NCI-H146 (cell line): ENCODE measurements around the gene SHB.
A peak's percentile ranks its signal among the peaks of the same experiment; 100 is the strongest.

Experiments used
- DNase-seq: peaks from one replicate; lab custom pipeline; 2025; lab: John Stamatoyannopoulos, UW

Gene SHB

DNA sequence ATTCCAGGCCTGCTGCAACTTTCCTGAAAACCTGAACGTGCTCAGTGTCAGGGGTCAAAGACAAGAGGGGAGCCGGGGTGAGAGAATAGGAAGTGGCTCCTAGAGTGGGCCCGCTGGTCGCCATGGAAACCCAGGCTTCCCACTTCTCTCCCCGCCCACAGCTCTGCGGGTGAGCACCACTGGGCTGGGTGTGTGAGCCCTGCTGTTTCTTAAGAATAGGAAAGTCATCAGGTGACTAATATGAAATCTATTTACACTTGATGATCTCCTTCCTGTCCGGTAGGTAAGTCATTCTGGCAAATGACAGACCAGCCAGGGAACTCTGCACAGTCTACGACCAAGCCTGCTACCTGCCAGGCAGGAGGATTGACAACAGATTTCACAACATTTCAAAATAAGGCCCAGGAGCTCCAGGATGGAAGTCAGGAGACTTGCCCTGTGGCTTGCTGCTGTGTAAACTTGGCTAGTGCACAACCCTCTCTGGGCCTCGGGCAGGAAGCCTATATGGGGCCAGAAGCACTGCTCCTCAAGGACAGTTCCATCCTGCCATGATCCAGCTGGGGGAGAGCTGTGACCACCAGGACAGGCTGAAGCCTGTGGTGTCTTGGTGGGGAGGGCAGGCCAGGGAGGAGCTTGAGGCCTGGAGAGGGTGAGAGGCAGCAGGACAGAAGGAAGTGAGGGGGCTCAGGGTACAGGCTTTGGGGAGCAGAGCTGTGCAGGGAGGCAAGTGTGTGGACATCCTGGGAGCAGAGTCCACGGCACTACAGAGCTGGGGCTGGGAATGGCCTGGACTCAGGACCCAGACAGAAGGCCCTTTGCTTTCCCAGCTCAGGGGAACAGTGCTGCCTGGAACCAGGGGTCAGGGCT is 60.6 kb downstream of the SHB start:
- peak; percentile 94 for DNase-seq

- no peak for DNase-seq
Observed at GRCh38 chr9:38007016-38007415, 62.0 kb downstream of the SHB start.

DNA sequence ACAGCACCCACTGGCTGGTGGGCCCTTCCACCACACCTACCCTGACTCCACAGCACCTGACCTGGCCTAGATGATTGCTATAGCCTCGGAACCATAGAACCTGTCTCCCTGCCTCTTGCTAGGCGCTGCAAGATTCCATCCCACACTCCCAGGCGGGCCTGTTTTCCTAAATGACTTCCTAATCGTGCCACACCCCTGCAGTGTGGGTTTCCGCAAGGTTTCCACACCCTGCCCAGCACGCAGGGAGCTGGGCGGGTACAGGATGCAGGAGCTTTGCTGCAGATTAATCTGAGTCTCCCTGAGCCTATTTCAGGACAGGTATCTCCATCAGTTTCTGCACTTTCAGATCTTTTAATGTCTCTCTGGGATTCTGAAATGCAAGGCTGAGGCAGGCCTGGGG is 62.9 kb downstream of the SHB start:
- DNase-seq, result no peak

DNA sequence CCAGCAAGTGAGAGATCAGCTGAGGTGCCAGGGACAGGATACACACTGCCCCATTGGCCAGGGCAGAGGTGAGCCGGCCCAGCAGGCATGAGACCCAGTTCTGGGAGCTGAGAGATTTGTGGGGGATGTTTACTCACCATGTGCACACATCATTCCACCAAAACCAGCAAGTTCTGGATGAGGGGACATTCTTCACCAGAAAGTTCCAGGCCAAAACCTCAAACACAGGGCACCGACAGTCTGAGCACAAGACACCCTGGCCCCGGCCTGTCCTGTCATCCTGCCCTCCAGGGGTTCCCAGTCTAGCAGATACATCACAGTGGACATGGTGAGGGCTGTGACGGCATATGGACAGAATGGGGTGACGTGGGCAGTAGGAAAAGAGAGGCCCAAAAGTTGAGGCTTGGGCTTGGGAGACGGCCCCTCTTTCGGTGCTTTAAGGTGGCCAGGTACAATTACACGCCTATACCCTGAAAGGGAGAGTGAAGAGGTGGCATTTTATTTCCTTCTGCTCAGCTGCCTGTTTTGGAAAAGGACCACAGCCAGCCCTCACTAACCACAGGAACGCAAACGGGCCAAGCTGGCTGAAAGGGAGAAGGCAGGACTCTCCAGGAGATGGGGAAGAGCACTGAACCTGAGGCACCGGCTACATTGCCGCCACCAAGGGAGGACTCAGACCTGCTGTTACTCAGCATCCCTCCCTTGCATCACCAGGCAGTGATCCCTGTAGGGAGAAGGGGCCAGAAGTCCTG is 64.0 kb downstream of the SHB start:
- DNase-seq, result no peak

- no peak for DNase-seq
Observed at GRCh38 chr9:38003946-38004808, 64.8 kb downstream of the SHB start.

DNA sequence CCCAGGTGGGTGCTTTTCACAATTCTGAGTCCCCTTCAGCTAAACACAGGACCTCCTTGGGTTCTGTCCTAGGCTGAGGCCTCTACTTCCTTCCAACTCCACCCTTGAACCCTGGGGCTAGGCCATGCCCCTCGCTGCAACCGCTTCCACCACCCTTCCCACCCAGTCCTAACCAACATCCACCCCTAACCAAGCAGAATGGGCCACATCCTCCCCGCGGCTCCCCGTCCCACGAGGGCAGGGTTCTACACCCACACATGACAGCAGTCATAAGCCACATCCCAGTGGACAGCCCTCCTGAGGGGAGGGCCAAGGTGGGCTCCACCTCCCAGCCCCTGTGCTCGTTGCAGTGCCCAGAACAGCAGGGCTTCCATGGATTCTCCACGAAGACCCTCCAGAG is 65.8 kb downstream of the SHB start:
- no peak for DNase-seq

- no peak for DNase-seq
Observed at GRCh38 chr9:38001430-38001829, 67.6 kb downstream of the SHB start.

GRCh38 chr9:38000735-38001134 is 68.3 kb downstream of the SHB start:
- no peak for DNase-seq

- DNase-seq, result no peak
Observed at GRCh38 chr9:38000332-38000731, 68.7 kb downstream of the SHB start.

DNA sequence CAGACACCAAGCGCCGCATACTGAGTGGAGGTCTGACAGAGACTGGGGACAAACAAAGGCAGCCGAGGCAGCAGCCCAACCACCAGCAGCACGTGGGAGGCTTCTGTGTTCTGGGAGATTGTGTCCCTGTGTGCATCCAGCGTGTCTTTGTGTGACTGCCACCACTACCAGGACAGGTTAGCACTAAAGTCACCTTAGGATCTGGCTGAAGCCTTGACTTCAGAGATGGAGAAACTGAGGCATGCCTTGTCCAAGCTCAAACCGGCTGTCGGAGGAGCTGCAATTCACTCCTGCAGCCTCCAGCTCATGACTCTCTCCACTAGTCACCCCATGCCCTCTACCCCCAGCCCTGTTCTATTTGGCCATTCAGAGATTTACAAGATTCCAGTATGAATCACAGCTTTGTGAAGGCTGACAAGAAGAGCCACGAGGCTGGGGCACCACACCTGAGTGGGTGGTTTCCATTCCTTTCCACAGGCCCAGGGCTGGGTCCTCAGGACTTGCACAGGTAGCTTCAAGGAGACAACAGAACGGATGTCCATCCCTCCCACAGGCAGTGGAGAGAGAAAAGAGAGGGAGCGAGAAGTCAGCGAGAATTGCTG is 69.3 kb downstream of the SHB start:
- DNase-seq, result no peak

DNA sequence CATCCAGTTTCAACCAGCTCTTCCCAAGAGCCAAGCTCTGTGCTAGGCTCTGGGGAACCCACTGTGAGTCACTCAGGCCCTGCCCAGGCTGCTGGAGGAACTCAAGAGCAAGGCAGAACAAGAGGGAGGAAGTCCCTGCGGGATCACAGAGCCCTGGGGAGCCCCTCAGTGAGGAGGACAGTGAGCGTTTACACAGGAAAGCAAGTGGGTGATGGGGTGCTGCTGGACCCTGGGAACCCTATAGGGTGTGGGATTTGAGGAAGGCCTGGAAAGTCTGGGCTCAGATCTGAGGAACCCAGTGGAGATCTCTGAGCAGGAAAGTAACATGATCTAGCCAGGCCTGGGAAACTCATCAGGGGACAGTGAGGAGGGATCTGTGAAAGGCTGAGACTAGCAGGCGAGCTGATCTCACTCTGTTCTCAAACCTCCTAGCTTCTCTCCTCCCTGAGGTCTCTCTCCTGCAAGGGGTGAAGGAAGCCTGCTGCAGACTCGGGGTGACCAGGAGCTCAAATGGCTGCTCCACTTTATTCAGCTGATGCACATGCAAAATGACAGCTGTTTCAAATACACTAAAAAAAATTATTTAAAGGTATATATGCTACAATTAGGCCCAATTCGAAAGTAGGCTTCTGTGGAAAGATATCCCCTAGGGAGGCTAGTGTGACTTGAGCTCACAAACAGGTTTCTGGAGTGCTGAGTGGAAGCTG is 70.0 kb downstream of the SHB start:
- DNase-seq, result no peak

DNA sequence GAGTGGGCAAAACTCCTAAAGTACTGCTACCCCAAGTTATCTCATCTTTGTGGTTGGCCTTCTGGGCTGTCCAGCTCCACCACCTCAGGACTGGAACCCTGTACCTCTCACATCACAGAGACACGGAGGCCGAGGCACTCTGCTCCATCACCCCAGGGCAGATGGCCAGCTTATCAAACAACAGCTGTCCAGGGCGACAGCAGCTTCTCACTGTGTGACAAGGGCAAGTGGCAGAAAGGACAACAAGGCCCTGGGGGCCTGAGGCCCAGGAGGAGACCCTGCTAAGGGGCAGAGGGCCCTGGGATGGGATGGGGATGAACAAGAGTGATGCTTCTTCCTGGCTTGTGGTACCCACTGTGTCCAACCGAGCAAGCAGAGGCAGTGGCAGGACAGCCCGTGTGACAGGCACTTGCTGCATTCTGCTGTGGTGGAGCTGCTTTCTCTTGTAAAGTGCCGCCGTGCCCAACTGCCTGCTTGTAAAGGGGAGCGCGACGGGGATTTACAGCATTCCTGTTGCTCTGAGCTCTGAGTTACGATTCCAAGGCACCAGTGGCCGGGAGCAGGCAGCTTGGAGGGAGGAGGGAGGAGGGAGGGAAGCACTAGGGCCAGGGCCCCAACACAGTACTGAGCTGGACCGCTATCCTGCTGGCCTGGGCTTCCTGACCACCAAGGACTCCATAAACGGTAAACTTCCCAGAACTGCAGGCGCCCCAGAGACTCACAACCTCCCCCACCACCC is 71.2 kb downstream of the SHB start:
- no peak for DNase-seq

DNA sequence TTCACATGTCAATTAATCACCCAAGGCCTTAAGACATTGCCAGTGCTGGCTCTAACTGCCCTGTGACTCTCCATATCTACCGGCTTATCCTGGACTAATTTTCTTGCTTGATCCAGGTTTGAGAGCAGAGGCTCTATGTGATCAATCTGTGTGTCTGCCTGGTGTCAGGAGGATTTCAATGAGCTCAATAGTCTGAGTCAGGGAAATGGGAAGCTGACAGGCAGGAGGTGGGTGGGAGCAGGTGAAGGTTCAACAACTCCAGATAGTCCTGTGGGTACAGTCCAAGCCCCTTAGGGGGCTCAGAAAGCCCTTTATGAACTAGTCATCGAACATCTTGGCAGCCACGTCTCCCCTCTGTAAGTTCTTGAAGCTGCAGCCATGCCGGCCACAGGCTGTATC is 72.2 kb downstream of the SHB start:
- no peak for DNase-seq

GRCh38 chr9:37995961-37996818 is 72.8 kb downstream of the SHB start:
- DNase-seq, result peak; percentile 39

GRCh38 chr9:37995348-37995737 is 73.7 kb downstream of the SHB start:
- DNase-seq, result no peak

DNA sequence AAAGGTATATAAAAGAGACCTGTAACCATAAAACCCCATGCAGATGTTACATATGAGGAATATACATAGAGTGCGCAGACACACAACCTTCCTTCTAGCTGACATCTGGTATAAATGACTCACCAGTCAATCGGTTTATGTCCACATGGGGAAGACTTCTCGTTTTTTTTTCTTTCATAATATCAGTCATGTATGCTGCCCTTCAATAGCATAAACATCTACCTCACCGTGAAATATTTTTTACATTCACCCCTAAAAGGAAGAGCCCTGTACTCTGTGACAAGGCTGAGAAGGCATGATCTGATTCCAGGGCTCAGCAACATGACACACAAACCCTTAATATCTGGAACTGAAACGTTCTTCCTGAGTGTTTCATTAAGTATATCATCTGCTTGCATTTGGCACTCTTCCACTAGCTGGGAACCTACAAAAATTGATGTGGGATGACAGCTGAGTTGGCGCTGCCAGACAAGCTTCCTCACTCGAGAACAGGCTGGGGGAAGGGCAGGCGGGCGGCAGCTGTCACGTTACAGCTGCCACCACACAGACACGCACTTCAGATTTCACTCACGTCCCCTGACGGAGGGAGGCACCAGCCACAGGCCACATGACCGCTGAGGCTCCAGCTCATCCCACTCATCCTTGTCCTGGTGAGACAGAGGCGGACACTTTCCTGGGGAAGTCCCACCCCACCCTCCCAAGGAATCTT is 74.2 kb downstream of the SHB start:
- no peak for DNase-seq

DNA sequence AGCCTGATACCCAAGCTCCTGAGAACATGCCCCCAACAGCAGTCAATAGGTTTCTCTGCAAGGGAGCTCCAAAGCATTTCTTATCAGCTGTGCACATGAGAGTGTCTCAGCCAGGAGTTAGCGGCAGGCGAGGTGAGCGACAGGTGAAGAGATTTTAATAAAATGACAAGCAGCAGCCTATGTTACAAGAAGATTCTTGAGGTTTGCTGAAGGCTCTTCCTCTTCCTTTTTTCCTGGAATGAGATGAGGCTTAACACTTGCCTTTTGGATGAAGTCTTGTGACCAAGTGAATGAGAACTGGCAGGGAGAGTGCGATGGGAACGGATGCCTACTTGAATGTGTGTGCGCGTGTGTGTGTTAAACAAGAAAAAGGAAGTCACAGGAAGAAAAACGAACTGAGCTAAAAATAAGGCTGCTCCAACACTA is 76.1 kb downstream of the SHB start:
- no peak for DNase-seq

- no peak for DNase-seq
Observed at GRCh38 chr9:37990404-37991015, 78.5 kb downstream of the SHB start.

DNA sequence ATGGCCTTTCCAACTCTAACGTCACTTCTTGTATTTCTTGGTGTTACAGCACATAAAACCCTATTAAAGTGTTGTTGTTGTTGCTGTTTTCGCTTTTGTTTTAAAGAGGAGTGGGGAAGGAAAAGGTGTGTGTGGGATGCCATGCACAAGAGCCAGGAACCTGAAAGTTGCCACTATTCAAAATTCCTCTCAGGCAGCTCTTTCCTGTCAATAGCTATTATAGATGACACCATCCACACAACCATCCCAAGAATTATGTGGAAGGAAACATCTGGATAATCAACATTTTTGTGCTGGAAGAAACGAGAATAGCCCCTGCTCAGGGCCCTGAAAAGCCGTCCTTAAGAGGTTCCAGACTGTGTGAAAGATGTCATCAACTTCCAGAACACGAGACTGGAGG is 79.3 kb downstream of the SHB start:
- DNase-seq, result no peak
